Fibroblast of skin of scalp (primary cell): ENCODE data around the gene OR6S1.
"Not testable (repeated sequence)": the region's sequence is repeated elsewhere in the genome, so short reads cannot be mapped to it uniquely, and the experiment has no call there.

ENCODE experiments used
- DNase-seq: peaks from one replicate; pipeline ENCODE4 v3.0.0-alpha.2; 2013

Gene OR6S1

GRCh38 chr14:20609215-20610001, 32.1 kb downstream of the OR6S1 start:
- DNase-seq, result peak; percentile 90

- no peak for DNase-seq
Measured at GRCh38 chr14:20608383-20609110, 32.9 kb downstream of the OR6S1 start.

- no peak for DNase-seq
Measured at GRCh38 chr14:20607617-20608016, 33.9 kb downstream of the OR6S1 start.

- DNase-seq, result no peak
Measured at GRCh38 chr14:20606902-20607242, 34.6 kb downstream of the OR6S1 start.

GRCh38 chr14:20606190-20606901, 35.1 kb downstream of the OR6S1 start:
- DNase-seq, result peak; percentile 22

- no peak for DNase-seq
Measured at GRCh38 chr14:20603813-20604690, 37.4 kb downstream of the OR6S1 start.

- no peak for DNase-seq
Measured at GRCh38 chr14:20602583-20602982, 38.9 kb downstream of the OR6S1 start.

GRCh38 chr14:20601522-20601921, 40.0 kb downstream of the OR6S1 start:
- no peak for DNase-seq

GRCh38 chr14:20597108-20597507, 44.4 kb downstream of the OR6S1 start:
- DNase-seq, result no peak

GRCh38 chr14:20595726-20596125, 45.8 kb downstream of the OR6S1 start:
- DNase-seq, result not testable (repeated sequence)

GRCh38 chr14:20592574-20592973, 48.9 kb downstream of the OR6S1 start:
- DNase-seq, result no peak

GRCh38 chr14:20591235-20591634, 50.3 kb downstream of the OR6S1 start, which contains the start of gene RNASE12:
TSS of gene RNASE12 (minus strand) at chr14:20591376. CDS start at chr14:20590723, 653 bp downstream.
- DNase-seq, result no peak
